NT2/D1 (cell line): ENCODE results near the gene ENOX1.

Experiments used
- DNase-seq: peaks from one replicate; pipeline ENCODE4 v3.0.0-alpha.2; 2011; ENCODE audit warnings: low read depth, low spot score
- H3K27me3 ChIP-seq: 2 replicates; pipeline ENCODE4 v1.6.0; 2011; ENCODE audit warnings: mild to moderate bottlenecking; ENCODE audit not compliant: insufficient read length, insufficient read depth
- H3K36me3 ChIP-seq: 2 replicates; pipeline ENCODE4 v1.6.1; 2011; ENCODE audit warnings: mild to moderate bottlenecking, low read length, mixed read lengths; ENCODE audit not compliant: insufficient read depth, insufficient read length
- H3K4me1 ChIP-seq: 2 replicates; pipeline ENCODE4 v1.5.1; 2011; ENCODE audit not compliant: insufficient read depth, insufficient read length
- H3K4me3 ChIP-seq: 2 replicates; pipeline ENCODE4 v1.5.1; 2011; ENCODE audit warnings: low read depth; ENCODE audit not compliant: insufficient read length
- H3K9ac ChIP-seq: 2 replicates; pipeline ENCODE4 v1.6.0; 2011; ENCODE audit warnings: low read depth; ENCODE audit not compliant: insufficient read length
- H3K9me3 ChIP-seq: 2 replicates; pipeline ENCODE4 v1.5.1; 2011; ENCODE audit warnings: mild to moderate bottlenecking, low read length; ENCODE audit not compliant: insufficient read depth
- SUZ12 ChIP-seq: IDR thresholded peaks from 2 replicates; pipeline ENCODE4 v1.6.1; 2011; ENCODE audit not compliant: insufficient read length, insufficient read depth; ENCODE audit errors: extremely low read depth
- YY1 ChIP-seq: IDR thresholded peaks from 2 replicates; pipeline ENCODE4 v1.6.1; 2011; ENCODE audit not compliant: insufficient read length, insufficient read depth
- ZNF274 ChIP-seq: IDR thresholded peaks from 2 replicates; pipeline ENCODE4 v1.6.1; 2011; ENCODE audit warnings: mild to moderate bottlenecking, low read depth, low read length

ENOX1 gene

DNA sequence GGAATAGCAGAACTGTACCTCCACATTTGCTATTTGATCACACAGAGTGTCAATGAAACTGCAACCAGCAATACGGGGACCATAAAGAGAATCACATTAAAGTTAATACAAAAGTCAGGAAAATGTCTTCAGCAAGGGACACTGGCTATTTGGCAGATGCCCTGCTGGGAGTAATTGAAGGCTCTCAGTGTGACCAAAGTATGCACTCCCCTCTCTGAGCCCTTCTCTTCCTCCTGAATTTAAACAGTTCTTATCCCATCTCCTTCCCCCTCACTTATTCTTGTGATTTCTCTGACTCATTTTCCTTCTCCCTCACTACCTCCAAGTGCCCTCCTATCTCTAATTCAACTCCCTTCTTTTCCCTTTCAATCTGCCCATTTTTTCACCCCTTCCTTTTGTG is 117.7 kb downstream of the ENOX1 start:
- no peak overlapping the region for H3K9ac ChIP-seq
- H3K4me3 ChIP-seq = no peak overlapping the region
- DNase-seq = no peak
- H3K36me3 ChIP-seq = no peaks in the 10 kb centered on the region
- H3K9me3 ChIP-seq = no peaks in the 10 kb centered on the region
- no peaks in the 10 kb centered on the region for H3K4me1 ChIP-seq
- TF ChIP-seq YY1 = no peak
- H3K27me3 ChIP-seq = no peaks in the 10 kb centered on the region

- TF ChIP-seq SUZ12 (no peak), YY1 (no peak), ZNF274 (no peak)
- H3K9me3 ChIP-seq = no peaks in the 10 kb centered on the region
- no peaks in the 10 kb centered on the region for H3K4me1 ChIP-seq
- no peak overlapping the region for H3K4me3 ChIP-seq
- no peaks in the 10 kb centered on the region for H3K27me3 ChIP-seq
- DNase-seq = no peak
- no peaks in the 10 kb centered on the region for H3K36me3 ChIP-seq
- H3K9ac ChIP-seq = no peak overlapping the region
These were observed 120.4 kb downstream of the ENOX1 start for GRCh38 chr13:43666403-43666802.

DNA sequence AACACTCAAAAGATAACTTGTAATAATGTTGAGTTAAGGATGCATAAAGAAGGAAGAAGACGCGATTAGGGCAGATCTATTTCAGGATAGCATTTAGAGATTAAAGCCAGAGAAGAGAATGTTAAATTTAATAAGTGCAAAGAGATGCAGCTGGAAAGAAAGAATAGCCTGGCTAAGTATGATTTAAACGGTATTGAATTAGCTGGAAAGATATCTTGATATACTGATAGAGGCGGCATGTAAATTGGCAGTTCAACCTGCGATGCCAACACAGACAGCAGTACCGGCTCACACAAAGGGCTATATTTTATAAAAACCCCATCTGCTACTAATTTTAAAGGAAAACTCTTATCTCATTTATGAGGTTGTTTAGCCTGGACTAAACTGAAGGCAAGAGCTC is 121.4 kb downstream of the ENOX1 start:
- Histone ChIP-seq H3K36me3 (no peaks in the 10 kb centered on the region), H3K27me3 (no peaks in the 10 kb centered on the region), H3K9me3 (no peaks in the 10 kb centered on the region), H3K4me3 (no peak overlapping the region), H3K4me1 (no peaks in the 10 kb centered on the region), H3K9ac (no peak overlapping the region)
- DNase-seq = no peak
- TF ChIP-seq ZNF274 (no peak), SUZ12 (no peak), YY1 (no peak)

- no peaks in the 10 kb centered on the region for H3K4me1 ChIP-seq
- TF ChIP-seq YY1 = no peak
- no peak for TF ChIP-seq SUZ12
- TF ChIP-seq ZNF274 = no peak
- no peaks in the 10 kb centered on the region for H3K27me3 ChIP-seq
- H3K36me3 ChIP-seq = no peaks in the 10 kb centered on the region
- H3K4me3 ChIP-seq = no peak overlapping the region
- no peak for DNase-seq
- H3K9ac ChIP-seq = no peak overlapping the region
- no peaks in the 10 kb centered on the region for H3K9me3 ChIP-seq
These were observed 122.0 kb downstream of the ENOX1 start for GRCh38 chr13:43664700-43665191.

DNA sequence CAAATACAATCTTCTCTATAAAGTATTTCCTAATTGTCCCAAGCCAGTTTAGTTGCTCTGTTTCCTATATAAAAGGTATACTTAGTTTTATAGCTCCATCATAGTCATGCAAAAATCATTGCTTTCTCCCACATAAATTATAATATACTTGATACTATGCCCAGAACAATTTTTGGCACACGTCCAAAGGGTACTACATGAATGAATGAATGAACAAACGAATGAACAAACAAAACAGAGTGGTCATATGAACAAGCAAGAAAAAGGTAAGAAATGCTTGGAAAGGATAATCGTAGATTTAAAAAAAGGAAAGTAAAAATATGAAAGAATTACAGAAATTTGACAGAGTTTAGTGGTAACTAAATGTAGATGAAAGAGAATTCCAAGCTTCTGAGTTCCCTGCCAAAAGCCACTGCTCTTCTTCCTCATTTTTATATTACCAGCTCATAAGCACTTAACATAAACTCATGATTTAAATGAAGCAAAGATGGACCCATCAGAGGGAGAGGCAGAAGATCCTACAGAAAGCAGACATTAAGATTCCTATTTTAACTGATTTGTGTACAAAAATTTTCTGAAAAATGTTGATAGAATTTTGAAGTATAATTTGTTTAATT is 123.2 kb downstream of the ENOX1 start:
- H3K9me3 ChIP-seq = no peaks in the 10 kb centered on the region
- H3K4me1 ChIP-seq = no peaks in the 10 kb centered on the region
- TF ChIP-seq ZNF274 = no peak
- no peak for TF ChIP-seq YY1
- TF ChIP-seq SUZ12 = no peak
- DNase-seq = no peak
- H3K9ac ChIP-seq = no peak overlapping the region
- no peaks in the 10 kb centered on the region for H3K36me3 ChIP-seq
- no peaks in the 10 kb centered on the region for H3K27me3 ChIP-seq
- H3K4me3 ChIP-seq = no peak overlapping the region

DNA sequence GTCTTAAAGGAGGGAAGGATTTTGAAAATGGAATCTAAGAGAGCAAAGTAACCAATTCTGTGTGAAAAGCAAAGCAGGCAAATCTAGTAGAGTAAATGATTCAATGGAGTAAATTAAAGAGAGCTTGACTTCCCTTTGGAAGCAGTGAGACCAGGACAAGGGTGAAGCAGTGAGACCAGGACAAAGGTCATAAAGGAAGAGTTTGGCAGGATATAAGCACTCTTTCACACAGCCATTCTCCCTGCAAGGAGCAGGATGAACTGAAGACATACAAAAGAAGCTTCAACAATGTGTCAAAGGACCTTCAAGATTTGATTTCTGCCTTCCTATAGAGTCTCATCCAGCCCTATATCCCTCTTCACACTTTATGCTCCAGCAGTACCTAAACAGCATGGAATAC is 123.8 kb downstream of the ENOX1 start:
- no peaks in the 10 kb centered on the region for H3K9me3 ChIP-seq
- DNase-seq = no peak
- H3K36me3 ChIP-seq = no peaks in the 10 kb centered on the region
- H3K27me3 ChIP-seq = no peaks in the 10 kb centered on the region
- no peak overlapping the region for H3K9ac ChIP-seq
- H3K4me1 ChIP-seq = no peaks in the 10 kb centered on the region
- TF ChIP-seq SUZ12 (no peak), YY1 (no peak), ZNF274 (no peak)
- H3K4me3 ChIP-seq = no peak overlapping the region

GRCh38 chr13:43661161-43661830 is 125.5 kb downstream of the ENOX1 start:
- H3K27me3 ChIP-seq = no peaks in the 10 kb centered on the region
- DNase-seq = no peak

More at GRCh38 chr13:43661161-43661830, 125.5 kb downstream of the ENOX1 start:
- Histone ChIP-seq H3K4me1 (no peaks in the 10 kb centered on the region), H3K9me3 (no peaks in the 10 kb centered on the region), H3K9ac (no peak overlapping the region), H3K36me3 (no peaks in the 10 kb centered on the region), H3K4me3 (no peak overlapping the region)
- TF ChIP-seq YY1 = no peak
- no peak for TF ChIP-seq SUZ12
- TF ChIP-seq ZNF274 = no peak
